GM21723 (cell line): Measurements from ENCODE around the gene ZNF778.

Experiments
- ATAC-seq: cut with Tn5 transposase; IDR thresholded peaks from one replicate; pipeline ENCODE4 v1.9.1; 2021; ENCODE audit warnings: mild to moderate bottlenecking, moderate library complexity; ENCODE audit not compliant: unreplicated experiment

ZNF778 gene

DNA sequence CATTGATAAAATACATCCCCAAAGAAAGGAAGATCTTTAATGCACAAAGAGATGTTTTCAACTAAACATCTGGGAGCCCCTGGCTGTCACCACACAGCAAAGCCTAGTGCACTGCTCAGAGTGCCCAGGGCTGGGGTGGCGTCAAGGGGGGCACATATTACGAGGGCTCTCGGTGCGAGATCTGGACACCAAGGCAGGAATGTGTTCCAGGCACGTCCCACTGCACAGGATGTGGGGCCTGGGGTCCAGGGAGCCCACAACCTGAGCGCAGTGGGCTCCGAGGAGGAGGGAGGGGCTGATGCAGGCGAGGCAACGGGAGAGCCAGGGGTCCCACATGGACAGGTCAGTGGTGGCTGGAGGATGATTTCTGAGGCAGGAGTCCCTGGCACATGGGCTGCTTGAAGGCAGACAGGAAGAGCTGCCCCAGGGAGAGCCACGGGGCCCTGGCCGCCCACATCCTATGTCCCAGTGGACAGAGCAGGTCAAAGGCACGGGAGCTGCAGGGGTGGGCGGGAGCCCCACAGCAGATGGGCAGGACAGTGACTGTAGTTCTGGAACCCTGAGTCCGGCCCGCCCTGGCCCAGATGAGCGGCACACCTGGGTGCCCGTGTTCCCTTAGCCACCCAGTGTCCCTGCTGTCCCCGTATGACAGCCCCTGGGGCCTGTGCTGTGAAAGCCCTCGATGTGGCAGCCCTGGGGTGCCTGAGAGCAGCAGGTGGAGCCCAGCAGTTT, 56.4 kb downstream of the ZNF778 start:
- no peak for ATAC-seq

DNA sequence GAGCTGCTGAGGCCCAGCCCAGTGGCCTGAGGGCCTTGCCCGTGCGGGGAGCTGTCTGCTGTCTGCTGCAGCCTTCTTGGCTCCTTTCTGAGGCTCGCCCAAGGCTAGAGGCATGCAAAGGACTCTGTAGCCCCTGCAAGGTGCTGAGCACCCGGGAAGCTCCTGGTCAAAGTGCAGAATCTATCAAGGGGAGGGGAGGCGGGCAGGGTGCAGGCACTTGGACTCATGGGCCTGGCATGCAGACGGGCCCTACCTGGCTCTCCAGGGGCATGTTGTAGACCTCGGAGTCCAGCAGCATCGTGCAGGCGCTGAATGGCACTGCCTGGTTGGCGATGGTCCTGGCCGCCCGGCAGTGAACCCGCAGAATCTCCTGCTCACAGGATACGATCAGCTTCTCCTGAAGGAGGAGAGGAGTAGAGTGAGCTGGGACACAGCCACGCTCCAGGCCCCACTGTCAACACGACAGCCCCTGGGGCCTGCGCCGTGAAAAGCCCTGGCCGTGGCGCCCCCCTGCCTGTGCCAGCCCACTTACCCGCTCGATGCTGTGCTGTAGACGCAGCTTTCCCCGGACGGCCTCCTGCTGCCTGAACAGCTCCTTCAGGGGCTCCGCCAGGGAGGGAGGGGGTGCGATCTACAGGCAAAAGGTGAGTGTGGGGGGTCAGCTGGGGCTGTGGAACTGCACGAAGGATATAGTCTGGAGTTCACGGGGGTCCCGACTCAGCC, 57.2 kb downstream of the ZNF778 start:
- no peak for ATAC-seq

DNA sequence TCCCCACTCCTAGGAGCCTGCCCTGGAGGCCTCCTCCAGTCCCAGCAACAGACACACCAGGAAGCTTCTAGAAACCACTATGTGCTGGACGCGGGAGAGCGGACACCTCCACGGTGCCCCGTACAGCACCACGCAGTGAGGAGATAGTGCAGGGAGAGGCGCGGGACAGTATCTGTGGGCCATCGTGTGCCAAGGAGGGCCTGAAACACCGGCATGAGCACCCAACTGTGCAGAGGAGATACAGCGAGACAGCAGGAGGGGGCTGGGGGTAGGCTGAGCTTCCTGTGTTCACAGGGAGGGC, 57.7 kb downstream of the ZNF778 start:
- ATAC-seq, result no peak

DNA sequence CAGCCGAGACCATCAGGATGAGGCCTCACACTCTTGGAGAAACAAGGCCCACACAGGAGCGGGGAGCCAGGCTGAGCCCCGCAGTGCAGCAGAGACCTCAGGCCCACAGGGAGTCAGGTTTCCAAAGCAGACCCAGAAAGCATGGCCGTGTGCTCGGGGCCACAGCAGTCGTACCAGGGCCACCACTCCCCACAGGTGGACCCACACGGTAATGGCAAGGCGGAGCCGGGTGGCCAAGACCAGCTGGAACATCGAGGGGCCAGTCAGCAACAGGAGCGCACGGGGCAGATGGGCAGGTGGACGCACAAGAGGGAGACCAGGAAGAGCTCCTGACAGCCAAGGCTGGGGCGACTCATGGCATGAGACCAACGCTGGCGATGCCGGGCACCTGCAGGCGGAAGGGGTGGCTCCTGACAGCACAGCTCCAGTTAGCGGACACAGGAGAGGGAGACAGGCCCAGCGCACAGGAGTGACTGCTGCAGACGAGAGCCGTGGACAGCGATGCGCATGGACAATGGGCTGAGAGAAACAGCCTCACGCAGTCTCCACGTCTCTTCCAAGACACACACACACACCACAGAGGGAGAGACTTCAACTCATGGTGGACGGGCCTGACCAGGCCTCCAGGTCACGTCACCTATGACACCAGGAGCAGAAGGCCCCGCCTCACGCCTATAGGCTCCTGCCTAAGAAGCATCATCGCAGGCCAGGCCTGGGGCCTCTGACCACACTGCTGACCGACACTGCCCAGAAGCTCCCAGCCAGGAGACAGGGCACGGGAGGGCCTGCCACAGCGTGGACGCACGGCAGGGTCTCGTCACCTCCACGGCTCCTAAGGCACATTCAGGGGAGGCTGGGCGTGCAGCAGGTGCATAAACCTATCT, 58.6 kb downstream of the ZNF778 start:
- no peak for ATAC-seq

DNA sequence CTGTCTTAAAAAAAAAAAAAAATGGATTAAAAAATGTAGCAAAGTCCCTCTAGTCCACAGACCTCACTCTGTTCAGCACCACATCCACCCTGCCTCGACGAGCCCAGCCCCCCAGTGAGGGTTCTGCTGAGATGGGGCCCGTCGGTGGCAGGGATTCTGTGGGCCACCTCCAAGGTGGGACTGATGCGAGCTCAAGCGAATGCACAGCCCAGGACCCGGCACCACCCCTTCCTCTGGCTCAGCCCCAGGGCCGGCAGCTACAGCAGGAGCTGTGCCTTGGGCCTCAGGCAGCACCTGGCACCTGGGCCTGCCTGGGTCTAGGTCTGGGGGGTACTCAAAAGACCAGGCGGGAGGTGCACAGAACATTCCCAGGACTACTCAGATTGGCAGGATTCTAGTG, 59.5 kb downstream of the ZNF778 start:
- ATAC-seq, result no peak

DNA sequence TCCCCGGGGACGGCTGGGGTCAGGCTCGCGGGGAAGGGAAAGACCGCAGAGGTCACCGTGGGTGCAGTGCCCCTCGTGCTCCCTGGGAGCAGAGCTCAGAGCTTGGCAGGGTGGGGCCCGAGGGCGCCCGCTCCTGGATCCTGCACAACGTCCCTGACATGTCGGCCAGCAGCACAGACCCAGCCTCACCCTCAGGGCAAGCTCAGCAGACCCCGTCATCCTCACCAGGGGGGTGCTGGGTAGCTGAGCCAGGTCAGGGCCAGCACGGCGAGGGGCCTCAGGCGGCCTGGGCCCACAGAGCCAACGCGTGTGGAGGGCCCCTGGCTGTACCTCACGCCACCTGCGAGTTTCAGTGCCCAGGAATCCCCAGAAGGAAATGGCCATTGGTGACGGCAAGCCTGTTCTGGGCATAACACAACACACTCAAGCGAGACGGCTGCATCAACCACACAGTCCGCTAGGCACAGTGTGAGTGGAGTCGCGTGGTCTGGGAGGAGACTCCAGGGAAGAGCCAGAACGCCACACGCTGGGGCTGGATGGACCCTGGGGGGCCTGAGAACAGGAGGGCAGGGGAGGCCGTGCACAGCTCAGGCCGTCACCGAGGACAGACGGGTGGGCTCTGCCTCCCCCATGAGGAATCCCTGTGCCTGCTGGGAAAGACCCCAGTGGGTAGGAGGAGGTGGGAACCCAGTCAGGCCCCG, 60.3 kb downstream of the ZNF778 start:
- no peak for ATAC-seq

DNA sequence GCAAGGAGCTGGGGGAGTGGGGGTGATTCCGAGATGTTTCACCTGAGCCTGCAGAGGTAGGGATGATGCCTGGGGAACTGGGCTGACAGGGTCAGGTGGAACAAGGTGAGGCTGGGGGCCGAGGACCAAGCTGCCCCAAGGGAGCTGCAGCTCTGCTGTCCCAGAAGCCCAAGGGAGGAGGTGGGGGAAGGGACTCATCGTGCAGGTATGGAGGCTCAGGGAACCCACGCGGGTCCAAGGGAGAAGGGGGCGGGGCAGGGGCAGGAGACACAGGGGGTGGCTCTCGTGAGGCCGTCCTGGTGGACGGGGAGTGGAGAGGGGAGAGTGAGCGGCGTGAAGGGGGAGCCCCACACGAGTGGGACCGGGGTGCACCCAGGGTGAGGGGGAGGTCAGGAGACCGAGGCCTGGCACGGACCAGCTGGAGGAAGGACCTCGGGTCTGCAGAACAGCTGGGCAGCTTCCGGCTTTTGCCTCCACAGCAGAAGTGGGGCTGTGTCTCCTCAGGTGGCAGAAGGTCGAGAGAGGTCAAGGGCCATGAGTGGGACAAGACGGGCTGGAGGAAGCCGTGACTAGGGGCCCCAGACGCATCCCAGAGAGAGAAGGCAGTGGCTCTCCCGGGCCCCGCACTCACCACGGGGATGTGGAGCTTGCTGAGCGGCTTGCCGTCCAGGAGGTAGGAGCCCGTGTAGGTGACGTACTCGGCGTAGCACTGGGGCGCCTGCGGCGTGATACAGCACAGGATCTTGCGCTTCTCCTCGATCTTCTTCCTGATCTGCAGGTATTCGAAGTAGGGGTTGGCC, 61.1 kb downstream of the ZNF778 start:
- no peak for ATAC-seq

DNA sequence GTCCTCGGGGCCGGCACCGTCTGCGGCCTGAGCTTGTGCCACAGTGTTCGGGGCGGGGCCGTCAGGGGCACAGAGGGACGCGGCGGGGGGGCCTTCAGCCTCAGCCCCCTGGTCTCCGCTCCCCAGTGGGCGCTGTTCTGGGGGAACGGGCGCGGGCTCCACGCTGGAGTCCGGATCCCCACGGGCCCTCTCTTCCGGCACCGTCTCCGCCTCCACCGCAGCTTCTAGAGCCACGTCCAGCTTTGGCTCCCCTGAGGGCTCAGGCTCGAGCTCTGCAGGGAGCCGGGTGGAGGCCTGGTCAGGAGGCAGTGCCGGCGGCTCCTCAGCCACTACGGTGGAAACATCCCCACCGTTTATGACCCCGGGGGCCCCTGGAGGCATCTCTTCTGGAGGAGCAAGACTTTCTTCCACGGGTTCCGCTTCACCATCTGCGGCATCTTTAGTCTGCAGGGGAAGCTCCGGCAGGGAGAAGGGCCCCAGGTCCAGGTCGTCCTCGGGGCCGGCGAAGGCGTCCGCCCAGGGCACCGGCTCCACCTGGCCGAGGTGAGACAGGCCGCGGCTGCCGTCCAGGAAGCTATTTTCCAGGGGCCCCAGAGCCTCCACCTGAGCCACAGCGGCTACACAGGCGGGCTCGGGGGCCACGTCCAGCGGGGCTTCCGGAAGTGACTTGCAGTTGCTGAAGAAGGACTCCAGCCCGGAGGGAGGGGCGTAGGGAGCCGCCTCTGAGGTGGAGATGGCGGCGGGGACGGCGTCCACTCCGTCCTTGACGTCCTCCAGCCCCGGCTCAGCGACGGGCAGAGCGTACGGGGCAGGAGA, 62.4 kb downstream of the ZNF778 start:
- no peak for ATAC-seq

DNA sequence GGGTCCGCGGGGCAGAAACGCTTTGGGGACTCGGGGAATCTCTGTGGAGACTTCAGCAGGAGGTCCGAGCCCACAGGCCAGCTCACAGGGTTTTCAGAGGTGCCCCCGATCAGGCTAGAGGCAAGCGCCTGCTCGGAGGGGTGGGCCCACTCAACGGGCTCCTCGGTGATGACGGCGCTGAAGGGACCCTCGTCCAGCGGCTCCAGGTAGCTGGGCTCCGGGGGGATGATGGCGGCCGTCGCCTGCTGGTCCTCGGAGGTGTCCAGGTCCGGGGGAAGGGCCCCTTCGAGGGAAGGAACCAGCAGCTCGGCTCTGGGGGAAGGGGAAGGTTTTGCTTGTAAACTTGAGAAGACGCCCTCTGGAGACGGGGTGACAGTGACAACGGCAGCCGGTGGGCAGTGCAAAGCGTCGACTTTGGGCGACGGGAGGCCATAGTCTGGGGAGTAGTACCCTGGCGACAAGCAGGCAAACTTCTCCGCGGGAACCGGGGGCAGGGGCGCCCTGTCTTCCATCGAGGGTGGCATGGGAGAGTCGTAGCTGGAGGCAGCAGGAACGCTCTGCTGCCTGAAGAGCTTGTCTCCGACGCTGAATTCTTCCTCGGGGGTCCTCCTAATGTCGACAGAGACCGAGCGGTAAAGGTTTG, 63.2 kb downstream of the ZNF778 start:
- ATAC-seq, result no peak

DNA sequence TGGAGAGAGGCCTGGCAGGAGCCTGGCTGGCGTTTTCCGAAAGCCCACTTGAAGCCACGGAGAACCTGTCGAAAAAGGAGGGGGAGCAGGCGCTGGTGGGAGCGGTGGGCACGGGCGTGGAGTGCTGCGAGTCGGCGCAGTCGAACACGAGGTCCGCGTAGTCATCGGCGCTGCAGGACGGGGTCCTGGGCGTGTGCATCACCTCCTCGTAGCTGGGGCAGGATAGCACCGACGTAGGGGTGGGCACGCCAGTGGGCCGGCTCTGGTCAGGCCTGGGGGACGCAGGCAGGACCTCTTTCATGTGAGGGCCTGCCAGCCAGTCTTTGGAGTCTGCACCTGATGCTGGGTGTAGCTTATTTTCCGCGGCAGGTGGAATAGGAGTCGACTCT, 63.7 kb downstream of the ZNF778 start:
- no peak for ATAC-seq

DNA sequence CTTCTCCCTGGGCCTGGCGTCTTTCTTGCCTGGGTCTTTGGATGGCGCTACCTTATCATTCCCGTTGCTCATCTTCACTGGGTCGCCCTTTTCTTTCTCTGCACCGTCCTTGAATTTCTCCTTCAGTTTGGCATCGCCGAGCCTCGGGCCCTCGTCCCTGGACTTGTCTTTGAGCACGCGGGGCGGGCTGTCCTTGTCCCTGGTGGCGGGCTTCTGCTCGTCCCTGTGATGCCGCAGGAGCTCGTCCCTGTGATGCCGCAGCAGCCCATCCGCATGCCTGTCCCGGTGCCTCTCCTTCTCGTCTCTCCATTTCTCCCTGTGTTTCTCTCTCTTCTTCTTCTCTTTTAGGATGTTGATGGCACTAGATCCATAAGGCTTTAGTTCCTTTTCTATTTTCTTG, 64.3 kb downstream of the ZNF778 start:
- no peak for ATAC-seq

DNA sequence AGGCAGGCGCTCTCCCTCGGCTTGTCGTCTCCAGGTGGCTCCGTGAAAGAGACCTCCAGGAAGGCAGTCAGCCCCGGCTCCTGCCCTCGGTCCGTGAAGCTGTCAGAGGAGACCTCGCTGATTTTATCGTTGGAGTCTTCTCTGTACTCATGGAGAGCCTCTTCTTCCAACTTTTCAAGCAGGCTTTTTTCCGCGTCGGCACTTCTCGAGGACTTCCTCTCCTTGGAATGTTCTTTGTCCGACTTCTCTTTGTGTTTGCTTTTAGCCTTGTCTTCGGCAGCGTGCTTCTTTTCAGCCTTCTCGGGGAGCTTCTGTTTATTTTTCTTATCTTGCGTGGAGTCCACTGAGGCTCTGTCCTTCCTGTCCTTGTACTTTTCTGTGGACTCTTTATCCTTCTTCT, 65.0 kb downstream of the ZNF778 start:
- ATAC-seq, result no peak

DNA sequence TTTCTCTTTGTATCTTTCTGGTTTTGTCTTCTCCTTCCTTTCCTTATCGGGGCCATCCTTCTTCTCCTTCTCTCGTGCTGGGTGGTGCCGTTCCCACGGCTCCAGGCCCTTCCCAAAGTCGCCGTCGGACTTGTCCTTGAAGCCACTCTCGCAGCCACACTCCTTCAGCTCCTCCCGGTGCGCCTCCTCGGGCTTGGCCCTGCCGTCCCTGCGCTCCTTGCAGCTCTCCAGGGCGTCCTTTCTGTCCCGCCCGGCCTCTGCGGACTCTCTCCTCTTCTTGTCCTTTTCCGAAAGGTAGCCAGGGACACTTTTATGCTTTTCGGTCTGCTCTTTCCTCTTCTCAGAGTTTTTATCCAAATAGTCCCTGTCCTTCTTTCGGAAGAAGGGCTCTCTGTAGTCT, 65.9 kb downstream of the ZNF778 start:
- no peak for ATAC-seq

DNA sequence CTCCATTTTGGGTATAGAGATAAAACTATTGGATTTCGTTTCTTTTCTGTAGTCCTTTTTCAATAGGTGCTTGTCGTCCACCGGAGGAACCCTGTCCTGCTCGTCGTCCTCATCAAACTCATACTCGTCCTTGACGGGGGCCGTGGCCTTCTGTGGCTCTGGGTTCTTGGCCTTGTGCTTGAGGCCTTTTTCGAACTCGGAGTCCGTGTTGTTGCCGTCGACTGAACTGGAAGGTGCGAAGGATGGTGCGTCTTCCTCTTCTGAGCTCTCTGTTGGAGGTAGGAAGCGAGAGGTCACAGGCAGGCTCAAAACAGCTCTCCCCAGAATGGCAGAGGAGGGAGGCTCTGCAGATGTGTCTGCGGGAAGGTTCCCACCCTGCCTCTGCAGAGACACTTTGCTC, 67.9 kb downstream of the ZNF778 start:
- no peak for ATAC-seq

DNA sequence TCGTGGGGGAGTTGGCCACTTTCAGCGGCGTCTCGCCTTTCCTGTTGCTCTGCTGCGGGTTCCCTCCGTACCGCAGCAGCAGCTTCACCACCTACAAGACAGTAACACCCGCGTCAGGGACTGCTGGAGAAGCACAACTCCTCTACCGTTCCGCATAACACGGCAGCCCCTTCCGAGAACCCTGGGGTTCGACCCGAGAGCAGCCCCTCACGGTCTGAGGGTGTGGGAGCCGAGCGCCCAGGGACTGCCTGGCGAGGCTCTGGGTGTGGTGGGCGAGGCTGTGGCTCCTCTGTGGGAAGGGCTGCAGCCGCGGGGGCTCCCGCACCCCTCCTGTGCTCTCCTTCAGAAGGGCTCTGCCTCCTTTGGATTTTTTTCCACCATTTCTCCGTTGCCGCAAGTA, 68.6 kb downstream of the ZNF778 start:
- ATAC-seq, result no peak
